ENCODE measurements around the gene RNF224. TPM values are rescaled to one million over a fixed set of nuclear protein-coding genes. Genes with fewer than 3 reads are reported as not detected.
A peak's percentile ranks its signal among the peaks of the same experiment; 100 is the strongest.

Gene RNF224
- total and polyA plus RNA-seq, 2 of the 13 experiments (the other 11 are each of a cell fraction or from before 2014, with no cell fraction given): 0.09 TPM; not detected in 1

GRCh38 chr9:137250329-137251193, 23.3 kb downstream of the RNF224 start (continued):
- TF ChIP-seq ZNF609 (CRISPR knock-in tag; IDR thresholded peaks at IDR 0.05; ENCODE audit: borderline replicate concordance) (0 out of 2 replicates have a peak, but pooled peaks have one; percentile 37), PRDM4 (CRISPR knock-in tag; IDR thresholded peaks at IDR 0.05; ENCODE audit: borderline replicate concordance) (no peak), HOXA3 (CRISPR knock-in tag; IDR thresholded peaks at IDR 0.05) (peak; percentile 18; the same call in 1 of the 2 replicates), ARNT2 (CRISPR knock-in tag; IDR thresholded peaks at IDR 0.05; ENCODE audit: low read depth) (0 out of 2 replicates have a peak, but pooled peaks have one; percentile 47), PAXIP1 (CRISPR knock-in tag; conservative IDR thresholded peaks at IDR 0.05) (peak; percentile 56), ZFP91 (CRISPR knock-in tag; IDR thresholded peaks at IDR 0.05; ENCODE audit: borderline replicate concordance) (peak; percentile 57; the same call in 1 of the 2 replicates), LCORL (IDR thresholded peaks at IDR 0.05) (no peak), LCORL (CRISPR knock-in tag; IDR thresholded peaks at IDR 0.05) (0 out of 2 replicates have a peak, but pooled peaks have one; percentile 66), ZNF572 (CRISPR knock-in tag; IDR thresholded peaks at IDR 0.05) (no peak), AGO1 (IDR thresholded peaks at IDR 0.05; ENCODE audit: low read depth, low read length, poor library complexity, severe bottlenecking) (peak; percentile 73), ZNF121 (CRISPR knock-in tag; IDR thresholded peaks at IDR 0.05) (0 out of 2 replicates have a peak, but pooled peaks have one; percentile 22), HINFP (CRISPR knock-in tag; IDR thresholded peaks at IDR 0.05; ENCODE audit: low read depth) (0 out of 2 replicates have a peak, but pooled peaks have one; percentile 49)
